ENCODE measurements around the gene GLYATL2. TPM values are rescaled to one million over a fixed set of nuclear protein-coding genes. Genes with fewer than 3 reads are reported as not detected.
A peak's percentile ranks its signal among the peaks of the same experiment; 100 is the strongest.

The GLYATL2 gene
- total RNA-seq, 1 experiment from 2014 or later, result not detected

- CTCF ChIA-PET, result interaction anchor here (0.5 to 4.3 kb wide), 54 partner anchors 9 to 1866 kb away, joined by 3 to 115 read pairs (median 3); partner anchors contain the start of genes GLYAT and LPXN
These were observed 56.0 kb downstream of the GLYATL2 start for GRCh38 chr11:58788355-58789023.

GRCh38 chr11:58787903-58788302, 56.6 kb downstream of the GLYATL2 start:
- no peaks in the 10 kb centered on the region for H3K36me3 Mint-ChIP-seq (ENCODE audit: insufficient read depth, unreplicated experiment)
- BruUV-seq (replicated peaks), result no TSS peak
- ChIA-PET CTCF (interaction anchor here (0.6 to 4.3 kb wide), 38 partner anchors 9 to 1011 kb away, joined by 3 to 115 read pairs (median 4); partner anchors contain the start of genes GLYAT and LPXN), POLR2A (interaction anchor here (0.8 to 1.8 kb wide), 4 partner anchors 129 to 210 kb away, joined by 3 to 6 read pairs (median 4); no protein-coding TSS in a partner anchor)
- intact Hi-C loops (cut with micrococcal nuclease), result loop anchor here (1.0 to 2.0 kb wide), 4 partner anchors 113 to 263 kb away; no protein-coding TSS in a partner anchor
- no peaks in the 10 kb centered on the region for H3K9me3 Mint-ChIP-seq (ENCODE audit: unreplicated experiment)
- no peak for TF ChIP-seq CTCF (IDR thresholded peaks at IDR 0.05; ENCODE audit: unreplicated experiment)
- H3K4me1 Mint-ChIP-seq (ENCODE audit: insufficient read depth, unreplicated experiment), result peaks cover 7% of the 10 kb centered on the region
- no peak overlapping the region for H3K27ac Mint-ChIP-seq (ENCODE audit: low read depth, unreplicated experiment)
- no peaks in the 10 kb centered on the region for H3K27me3 Mint-ChIP-seq (ENCODE audit: insufficient read depth, unreplicated experiment)
- peak; percentile 52 for DNase-seq (ENCODE audit: unreplicated experiment)
- no peak overlapping the region for H3K4me3 Mint-ChIP-seq (ENCODE audit: unreplicated experiment)

More at GRCh38 chr11:58788355-58789023, 56.0 kb downstream of the GLYATL2 start:
- no peak overlapping the region for H3K4me3 Mint-ChIP-seq (ENCODE audit: unreplicated experiment)
- POLR2A ChIA-PET, result interaction anchor here (0.8 to 1.8 kb wide), 4 partner anchors 129 to 211 kb away, joined by 3 to 6 read pairs (median 4); no protein-coding TSS in a partner anchor
- no peak overlapping the region for H3K27ac Mint-ChIP-seq (ENCODE audit: low read depth, unreplicated experiment)
- no peaks in the 10 kb centered on the region for H3K36me3 Mint-ChIP-seq (ENCODE audit: insufficient read depth, unreplicated experiment)
- TF ChIP-seq CTCF (IDR thresholded peaks at IDR 0.05; ENCODE audit: unreplicated experiment), result peak; percentile 89
- intact Hi-C loops (cut with micrococcal nuclease), result loop anchor here (1.0 to 2.0 kb wide), 4 partner anchors 113 to 264 kb away; no protein-coding TSS in a partner anchor
- peaks cover 7% of the 10 kb centered on the region for H3K4me1 Mint-ChIP-seq (ENCODE audit: insufficient read depth, unreplicated experiment)
- no peaks in the 10 kb centered on the region for H3K27me3 Mint-ChIP-seq (ENCODE audit: insufficient read depth, unreplicated experiment)
- no peaks in the 10 kb centered on the region for H3K9me3 Mint-ChIP-seq (ENCODE audit: unreplicated experiment)
- BruUV-seq (replicated peaks), result no TSS peak
- peak; percentile 78 for DNase-seq (ENCODE audit: unreplicated experiment)

- Mint-ChIP-seq H3K36me3 (ENCODE audit: insufficient read depth, unreplicated experiment) (no peaks in the 10 kb centered on the region), H3K27ac (ENCODE audit: low read depth, unreplicated experiment) (no peak overlapping the region), H3K9me3 (ENCODE audit: unreplicated experiment) (no peaks in the 10 kb centered on the region), H3K27me3 (ENCODE audit: insufficient read depth, unreplicated experiment) (no peaks in the 10 kb centered on the region), H3K4me1 (ENCODE audit: insufficient read depth, unreplicated experiment) (peaks cover 7% of the 10 kb centered on the region), H3K4me3 (ENCODE audit: unreplicated experiment) (no peak overlapping the region)
- ChIA-PET CTCF (interaction anchor here (0.9 to 2.7 kb wide), 5 partner anchors 98 to 371 kb away, joined by 3 to 33 read pairs (median 4); partner anchors contain the start of gene LPXN), POLR2A (interaction anchor here (0.8 to 1.5 kb wide), 2 partner anchors 15 to 127 kb away, joined by 3 to 5 read pairs; no protein-coding TSS in a partner anchor)
- no peak for TF ChIP-seq CTCF (IDR thresholded peaks at IDR 0.05; ENCODE audit: unreplicated experiment)
- no TSS peak for BruUV-seq (replicated peaks)
- intact Hi-C loops (cut with micrococcal nuclease), result no loop called here
- no peak for DNase-seq (ENCODE audit: unreplicated experiment)
These were observed 57.8 kb downstream of the GLYATL2 start for GRCh38 chr11:58786693-58787092.

- ChIA-PET CTCF (interaction anchor here (0.9 to 2.7 kb wide), 2 partner anchors 127 to 131 kb away, joined by 3 to 33 read pairs; no protein-coding TSS in a partner anchor), POLR2A (no interaction called here)
- intact Hi-C loops (cut with micrococcal nuclease), result no loop called here
- BruUV-seq (replicated peaks), result no TSS peak
- TF ChIP-seq CTCF (IDR thresholded peaks at IDR 0.05; ENCODE audit: unreplicated experiment), result peak; percentile 10
- no peaks in the 10 kb centered on the region for H3K36me3 Mint-ChIP-seq (ENCODE audit: insufficient read depth, unreplicated experiment)
- no peaks in the 10 kb centered on the region for H3K9me3 Mint-ChIP-seq (ENCODE audit: unreplicated experiment)
- DNase-seq (ENCODE audit: unreplicated experiment), result no peak
- H3K4me1 Mint-ChIP-seq (ENCODE audit: insufficient read depth, unreplicated experiment), result peaks cover 7% of the 10 kb centered on the region
- no peaks in the 10 kb centered on the region for H3K27me3 Mint-ChIP-seq (ENCODE audit: insufficient read depth, unreplicated experiment)
- no peak overlapping the region for H3K27ac Mint-ChIP-seq (ENCODE audit: low read depth, unreplicated experiment)
- no peak overlapping the region for H3K4me3 Mint-ChIP-seq (ENCODE audit: unreplicated experiment)
These were observed 59.5 kb downstream of the GLYATL2 start for GRCh38 chr11:58784995-58785394.
